WTC11 (cell line): ENCODE results near the gene TRIM44. TPM values are rescaled to one million over a fixed set of nuclear protein-coding genes. Genes with fewer than 3 reads are reported as not detected.

Experiments
- ATAC-seq: fragments of 200-7000 bp; cut with Tn5 transposase; 2 replicates; pipeline ENCODE4 v1.10.0; 2021; ENCODE audit warnings: mild to moderate bottlenecking, moderate library complexity
- CTCF ChIA-PET: fragments of 300-600 bp; sonication (Branson Sonifier 250); formaldehyde crosslinking; loops from one replicate; lab custom pipeline; 2021; ENCODE audit warnings: antibody characterized with exemption; lab: Charles Lee
- POLR2A ChIA-PET: fragments of 350-600 bp; sonication (Branson Sonifier 250); formaldehyde crosslinking; loops from one replicate; lab custom pipeline; 2021; ENCODE audit warnings: antibody characterized with exemption; lab: Charles Lee
- DNase-seq: peaks from one replicate; pipeline ENCODE4 v3.0.0; 2021; ENCODE audit warnings: low spot score
- H3K27ac Mint-ChIP-seq: 2 replicates; pipeline ENCODE4 v1.8.0; 2021; ENCODE audit warnings: mixed read lengths
- H3K27me3 Mint-ChIP-seq: 2 replicates; pipeline ENCODE4 v1.8.0; 2021; ENCODE audit warnings: low read depth, mild to moderate bottlenecking, moderate library complexity, mixed read lengths
- H3K36me3 Mint-ChIP-seq: 2 replicates; pipeline ENCODE4 v1.8.0; 2021; ENCODE audit warnings: mixed read lengths
- H3K4me1 Mint-ChIP-seq: 2 replicates; pipeline ENCODE4 v1.8.0; 2022; ENCODE audit warnings: mixed read lengths
- H3K4me3 Mint-ChIP-seq: 2 replicates; pipeline ENCODE4 v1.8.0; 2021; ENCODE audit warnings: mild to moderate bottlenecking, moderate library complexity, mixed read lengths
- H3K9me3 Mint-ChIP-seq: 2 replicates; pipeline ENCODE4 v1.8.0; 2021; ENCODE audit warnings: mixed read lengths
- GABPB1 ChIP-seq: sonication (generic); formaldehyde crosslinking; IDR thresholded peaks from 2 replicates; pipeline ENCODE4 v1.8.1; 2023; ENCODE audit warnings: mild to moderate bottlenecking, missing genetic modification reagents
- GRHL2 ChIP-seq: fragments of 250-450 bp; sonication (Bioruptor Pico); IDR thresholded peaks from 2 replicates; pipeline ENCODE4 v1.8.0; 2022; ENCODE audit warnings: mild to moderate bottlenecking, moderate library complexity; ENCODE audit not compliant: insufficient replicate concordance, severe bottlenecking
- GTF2I ChIP-seq: fragments of 250-450 bp; sonication (Bioruptor Pico); conservative IDR thresholded peaks from 2 replicates; pipeline ENCODE4 v1.4.0; 2021; ENCODE audit warnings: mild to moderate bottlenecking
- HMGA2 ChIP-seq: fragments of 250-450 bp; sonication (Bioruptor Pico); IDR thresholded peaks from 2 replicates; pipeline ENCODE4 v1.4.0; 2021; ENCODE audit warnings: mild to moderate bottlenecking, moderate library complexity
- JUN ChIP-seq: sonication (generic); formaldehyde crosslinking; IDR thresholded peaks from 2 replicates; pipeline ENCODE4 v1.8.0; 2023; ENCODE audit warnings: mild to moderate bottlenecking, missing genetic modification reagents
- SMAD3 ChIP-seq: sonication (generic); formaldehyde crosslinking; IDR thresholded peaks from 2 replicates; pipeline ENCODE4 v1.8.0; 2022; ENCODE audit warnings: missing genetic modification reagents, mild to moderate bottlenecking, borderline replicate concordance
- ZNF219 ChIP-seq: sonication (generic); formaldehyde crosslinking; IDR thresholded peaks from 2 replicates; pipeline ENCODE4 v1.8.0; 2023; ENCODE audit warnings: missing genetic modification reagents, mild to moderate bottlenecking, borderline replicate concordance
- total RNA-seq: library from RNA; stranded (reverse); gene quantifications from 3 replicates; pipeline ENCODE4 v1.2.3, GENCODE V29; 2021
- TF ChIP-seq, protein P1 (sequence below): sonication (generic); formaldehyde crosslinking; IDR thresholded peaks from 2 replicates; pipeline ENCODE4 v1.8.0; 2023; ENCODE audit warnings: missing genetic modification reagents, mild to moderate bottlenecking, borderline replicate concordance
- TF ChIP-seq, protein P2 (sequence below): sonication (generic); formaldehyde crosslinking; IDR thresholded peaks from 2 replicates; pipeline ENCODE4 v1.8.1; 2023; ENCODE audit warnings: mild to moderate bottlenecking, missing genetic modification reagents
- TF ChIP-seq, protein P3 (sequence below): fragments of 250-450 bp; sonication (Bioruptor Pico); IDR thresholded peaks from 2 replicates; pipeline ENCODE4 v2.1.2; 2022; ENCODE audit warnings: mild to moderate bottlenecking, moderate library complexity
- TF ChIP-seq, protein P4 (sequence below): fragments of 250-450 bp; sonication (Bioruptor Pico); IDR thresholded peaks from 2 replicates; pipeline ENCODE4 v1.9.0; 2021; ENCODE audit warnings: mild to moderate bottlenecking, borderline replicate concordance

Gene TRIM44
- total RNA-seq, 1 experiment from 2014 or later = 27.4 TPM

DNA sequence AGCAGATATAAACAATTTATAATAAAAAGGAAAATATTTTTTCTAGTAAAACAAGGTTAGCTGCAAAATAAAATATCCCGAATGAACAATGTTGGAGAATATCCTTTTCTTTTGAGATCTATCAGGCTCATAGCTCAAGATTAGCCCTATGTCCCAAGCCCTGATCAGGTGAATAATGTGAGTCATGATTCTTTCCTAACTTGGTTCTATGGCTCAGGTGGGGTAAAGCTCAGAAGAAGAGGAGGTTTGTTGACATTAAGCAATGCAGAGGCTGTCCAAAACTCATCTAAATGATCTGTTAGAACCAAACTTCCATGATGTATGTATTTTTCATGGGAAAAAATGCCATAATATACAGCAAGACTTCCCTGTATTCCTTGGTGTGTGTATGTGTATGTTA, 86.1 kb downstream of the TRIM44 start (continued):
- TF ChIP-seq, protein P1, sequence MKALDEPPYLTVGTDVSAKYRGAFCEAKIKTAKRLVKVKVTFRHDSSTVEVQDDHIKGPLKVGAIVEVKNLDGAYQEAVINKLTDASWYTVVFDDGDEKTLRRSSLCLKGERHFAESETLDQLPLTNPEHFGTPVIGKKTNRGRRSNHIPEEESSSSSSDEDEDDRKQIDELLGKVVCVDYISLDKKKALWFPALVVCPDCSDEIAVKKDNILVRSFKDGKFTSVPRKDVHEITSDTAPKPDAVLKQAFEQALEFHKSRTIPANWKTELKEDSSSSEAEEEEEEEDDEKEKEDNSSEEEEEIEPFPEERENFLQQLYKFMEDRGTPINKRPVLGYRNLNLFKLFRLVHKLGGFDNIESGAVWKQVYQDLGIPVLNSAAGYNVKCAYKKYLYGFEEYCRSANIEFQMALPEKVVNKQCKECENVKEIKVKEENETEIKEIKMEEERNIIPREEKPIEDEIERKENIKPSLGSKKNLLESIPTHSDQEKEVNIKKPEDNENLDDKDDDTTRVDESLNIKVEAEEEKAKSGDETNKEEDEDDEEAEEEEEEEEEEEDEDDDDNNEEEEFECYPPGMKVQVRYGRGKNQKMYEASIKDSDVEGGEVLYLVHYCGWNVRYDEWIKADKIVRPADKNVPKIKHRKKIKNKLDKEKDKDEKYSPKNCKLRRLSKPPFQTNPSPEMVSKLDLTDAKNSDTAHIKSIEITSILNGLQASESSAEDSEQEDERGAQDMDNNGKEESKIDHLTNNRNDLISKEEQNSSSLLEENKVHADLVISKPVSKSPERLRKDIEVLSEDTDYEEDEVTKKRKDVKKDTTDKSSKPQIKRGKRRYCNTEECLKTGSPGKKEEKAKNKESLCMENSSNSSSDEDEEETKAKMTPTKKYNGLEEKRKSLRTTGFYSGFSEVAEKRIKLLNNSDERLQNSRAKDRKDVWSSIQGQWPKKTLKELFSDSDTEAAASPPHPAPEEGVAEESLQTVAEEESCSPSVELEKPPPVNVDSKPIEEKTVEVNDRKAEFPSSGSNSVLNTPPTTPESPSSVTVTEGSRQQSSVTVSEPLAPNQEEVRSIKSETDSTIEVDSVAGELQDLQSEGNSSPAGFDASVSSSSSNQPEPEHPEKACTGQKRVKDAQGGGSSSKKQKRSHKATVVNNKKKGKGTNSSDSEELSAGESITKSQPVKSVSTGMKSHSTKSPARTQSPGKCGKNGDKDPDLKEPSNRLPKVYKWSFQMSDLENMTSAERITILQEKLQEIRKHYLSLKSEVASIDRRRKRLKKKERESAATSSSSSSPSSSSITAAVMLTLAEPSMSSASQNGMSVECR (CRISPR knock-in tag) = no peak
- TF ChIP-seq SMAD3 (CRISPR knock-in tag) (no peak), ZNF219 (CRISPR knock-in tag) (no peak), JUN (CRISPR knock-in tag) (no peak)
- TF ChIP-seq, protein P2, sequence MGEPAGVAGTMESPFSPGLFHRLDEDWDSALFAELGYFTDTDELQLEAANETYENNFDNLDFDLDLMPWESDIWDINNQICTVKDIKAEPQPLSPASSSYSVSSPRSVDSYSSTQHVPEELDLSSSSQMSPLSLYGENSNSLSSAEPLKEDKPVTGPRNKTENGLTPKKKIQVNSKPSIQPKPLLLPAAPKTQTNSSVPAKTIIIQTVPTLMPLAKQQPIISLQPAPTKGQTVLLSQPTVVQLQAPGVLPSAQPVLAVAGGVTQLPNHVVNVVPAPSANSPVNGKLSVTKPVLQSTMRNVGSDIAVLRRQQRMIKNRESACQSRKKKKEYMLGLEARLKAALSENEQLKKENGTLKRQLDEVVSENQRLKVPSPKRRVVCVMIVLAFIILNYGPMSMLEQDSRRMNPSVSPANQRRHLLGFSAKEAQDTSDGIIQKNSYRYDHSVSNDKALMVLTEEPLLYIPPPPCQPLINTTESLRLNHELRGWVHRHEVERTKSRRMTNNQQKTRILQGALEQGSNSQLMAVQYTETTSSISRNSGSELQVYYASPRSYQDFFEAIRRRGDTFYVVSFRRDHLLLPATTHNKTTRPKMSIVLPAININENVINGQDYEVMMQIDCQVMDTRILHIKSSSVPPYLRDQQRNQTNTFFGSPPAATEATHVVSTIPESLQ (CRISPR knock-in tag) = no peak

DNA sequence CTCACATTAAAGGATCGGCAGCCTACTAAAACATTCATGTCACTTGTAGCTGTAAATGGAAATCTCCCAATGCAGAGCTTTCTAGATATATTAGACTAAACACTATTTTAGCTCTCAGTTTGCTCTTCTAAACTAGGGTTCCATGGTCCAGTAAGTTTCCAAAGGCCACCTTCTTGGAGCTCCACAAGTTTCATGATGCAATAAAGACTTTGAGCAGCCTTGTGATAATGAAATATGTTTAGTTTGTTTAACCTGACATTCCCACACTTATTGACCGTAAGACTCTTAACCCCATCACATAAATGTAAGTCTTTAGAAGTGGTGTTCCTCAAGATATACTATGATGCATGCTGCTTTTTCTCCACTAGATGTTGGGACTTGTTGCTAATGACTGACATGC, 87.7 kb downstream of the TRIM44 start:
- Mint-ChIP-seq H3K4me1 (peaks cover 11% of the 10 kb centered on the region), H3K27me3 (no peaks in the 10 kb centered on the region), H3K9me3 (peaks cover 5% of the 10 kb centered on the region; the same call in 1 of the 2 replicates), H3K4me3 (no peak overlapping the region), H3K36me3 (peaks cover 7% of the 10 kb centered on the region), H3K27ac (no peak overlapping the region)
- CTCF ChIA-PET = interaction anchor here (3.5 kb wide), 1 partner anchor 72 kb away, joined by 13 read pairs; no protein-coding TSS in a partner anchor
- DNase-seq (no peak), ATAC-seq (no peak)
- peak; percentile 51; the same call in 1 of the 2 replicates for TF ChIP-seq GABPB1 (CRISPR knock-in tag)
- TF ChIP-seq, protein P3, sequence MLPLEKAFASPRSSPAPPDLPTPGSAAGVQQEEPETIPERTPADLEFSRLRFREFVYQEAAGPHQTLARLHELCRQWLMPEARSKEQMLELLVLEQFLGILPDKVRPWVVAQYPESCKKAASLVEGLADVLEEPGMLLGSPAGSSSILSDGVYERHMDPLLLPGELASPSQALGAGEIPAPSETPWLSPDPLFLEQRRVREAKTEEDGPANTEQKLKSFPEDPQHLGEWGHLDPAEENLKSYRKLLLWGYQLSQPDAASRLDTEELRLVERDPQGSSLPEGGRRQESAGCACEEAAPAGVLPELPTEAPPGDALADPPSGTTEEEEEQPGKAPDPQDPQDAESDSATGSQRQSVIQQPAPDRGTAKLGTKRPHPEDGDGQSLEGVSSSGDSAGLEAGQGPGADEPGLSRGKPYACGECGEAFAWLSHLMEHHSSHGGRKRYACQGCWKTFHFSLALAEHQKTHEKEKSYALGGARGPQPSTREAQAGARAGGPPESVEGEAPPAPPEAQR = no peak
- POLR2A ChIA-PET = no interaction called here

DNA sequence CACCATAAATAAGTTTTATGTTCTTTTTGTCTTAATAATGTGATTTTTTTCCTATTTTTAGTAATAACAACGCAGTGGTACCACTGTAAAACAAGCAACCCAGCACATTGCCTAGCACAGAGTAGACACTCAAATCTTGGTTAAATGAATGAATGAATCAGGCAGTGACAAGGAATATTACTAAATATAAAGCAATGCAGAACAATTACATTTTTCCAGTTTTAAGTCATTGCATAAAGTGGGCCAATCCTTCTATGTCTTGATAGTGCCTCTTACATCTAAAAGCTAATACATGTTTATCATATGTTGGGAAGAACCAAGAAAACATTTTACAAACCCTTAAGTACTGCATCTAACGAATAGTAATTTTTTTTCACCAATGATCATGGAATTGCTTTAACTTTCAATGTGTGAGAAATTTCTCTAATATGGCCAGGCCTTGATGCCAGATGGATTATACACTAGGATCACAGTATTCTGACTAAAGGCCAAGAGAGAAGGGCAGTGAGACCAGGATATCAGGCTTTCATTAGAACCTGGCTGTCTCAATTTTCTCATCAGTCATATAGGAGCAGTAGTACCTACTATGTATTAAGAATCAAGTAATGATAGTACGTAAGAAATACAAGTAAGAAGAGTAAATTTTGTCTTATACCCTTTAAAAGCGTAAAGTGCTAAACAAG, 88.5 kb downstream of the TRIM44 start:
- ATAC-seq = no peak
- CTCF ChIA-PET = interaction anchor here (3.5 kb wide), 1 partner anchor 71 kb away, joined by 13 read pairs; no protein-coding TSS in a partner anchor
- Mint-ChIP-seq H3K9me3 (peaks cover 5% of the 10 kb centered on the region; the same call in 1 of the 2 replicates), H3K4me1 (peaks cover 9% of the 10 kb centered on the region), H3K27me3 (no peaks in the 10 kb centered on the region), H3K27ac (no peak overlapping the region), H3K36me3 (peaks cover 7% of the 10 kb centered on the region), H3K4me3 (no peak overlapping the region)
- no peak for DNase-seq
- POLR2A ChIA-PET = interaction anchor here (0.5 kb wide), 1 partner anchor 315 kb away, joined by 3 read pairs; no protein-coding TSS in a partner anchor
- TF ChIP-seq HMGA2 = no peak
- TF ChIP-seq GTF2I = no peak
- no peak for TF ChIP-seq GRHL2 (CRISPR knock-in tag)
- TF ChIP-seq, protein P4, sequence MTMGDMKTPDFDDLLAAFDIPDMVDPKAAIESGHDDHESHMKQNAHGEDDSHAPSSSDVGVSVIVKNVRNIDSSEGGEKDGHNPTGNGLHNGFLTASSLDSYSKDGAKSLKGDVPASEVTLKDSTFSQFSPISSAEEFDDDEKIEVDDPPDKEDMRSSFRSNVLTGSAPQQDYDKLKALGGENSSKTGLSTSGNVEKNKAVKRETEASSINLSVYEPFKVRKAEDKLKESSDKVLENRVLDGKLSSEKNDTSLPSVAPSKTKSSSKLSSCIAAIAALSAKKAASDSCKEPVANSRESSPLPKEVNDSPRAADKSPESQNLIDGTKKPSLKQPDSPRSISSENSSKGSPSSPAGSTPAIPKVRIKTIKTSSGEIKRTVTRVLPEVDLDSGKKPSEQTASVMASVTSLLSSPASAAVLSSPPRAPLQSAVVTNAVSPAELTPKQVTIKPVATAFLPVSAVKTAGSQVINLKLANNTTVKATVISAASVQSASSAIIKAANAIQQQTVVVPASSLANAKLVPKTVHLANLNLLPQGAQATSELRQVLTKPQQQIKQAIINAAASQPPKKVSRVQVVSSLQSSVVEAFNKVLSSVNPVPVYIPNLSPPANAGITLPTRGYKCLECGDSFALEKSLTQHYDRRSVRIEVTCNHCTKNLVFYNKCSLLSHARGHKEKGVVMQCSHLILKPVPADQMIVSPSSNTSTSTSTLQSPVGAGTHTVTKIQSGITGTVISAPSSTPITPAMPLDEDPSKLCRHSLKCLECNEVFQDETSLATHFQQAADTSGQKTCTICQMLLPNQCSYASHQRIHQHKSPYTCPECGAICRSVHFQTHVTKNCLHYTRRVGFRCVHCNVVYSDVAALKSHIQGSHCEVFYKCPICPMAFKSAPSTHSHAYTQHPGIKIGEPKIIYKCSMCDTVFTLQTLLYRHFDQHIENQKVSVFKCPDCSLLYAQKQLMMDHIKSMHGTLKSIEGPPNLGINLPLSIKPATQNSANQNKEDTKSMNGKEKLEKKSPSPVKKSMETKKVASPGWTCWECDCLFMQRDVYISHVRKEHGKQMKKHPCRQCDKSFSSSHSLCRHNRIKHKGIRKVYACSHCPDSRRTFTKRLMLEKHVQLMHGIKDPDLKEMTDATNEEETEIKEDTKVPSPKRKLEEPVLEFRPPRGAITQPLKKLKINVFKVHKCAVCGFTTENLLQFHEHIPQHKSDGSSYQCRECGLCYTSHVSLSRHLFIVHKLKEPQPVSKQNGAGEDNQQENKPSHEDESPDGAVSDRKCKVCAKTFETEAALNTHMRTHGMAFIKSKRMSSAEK (CRISPR knock-in tag) = no peak
